Neural progenitor cell (in vitro differentiated cells): ENCODE measurements around the gene KIF25. TPM values are rescaled to one million over a fixed set of nuclear protein-coding genes. Genes with fewer than 3 reads are reported as not detected.

Experiments used
- DNase-seq: peaks from one replicate; pipeline ENCODE4 v3.0.0-alpha.2; 2016; ENCODE audit warnings: low spot score
- H2AFZ ChIP-seq: fragments of 200-600 bp; sonication (generic); replicated peaks from 2 replicates; pipeline ENCODE4 v1.6.1; 2016; ENCODE audit warnings: antibody characterized with exemption
- H3F3A ChIP-seq: fragments of 200-600 bp; sonication (generic); 2 replicates; pipeline ENCODE4 v1.6.1; 2016; ENCODE audit warnings: antibody characterized with exemption, low read depth
- H3K27ac ChIP-seq: fragments of 200-600 bp; sonication (generic); 2 replicates; pipeline ENCODE4 v1.5.1; 2016; ENCODE audit warnings: mild to moderate bottlenecking
- H3K27me3 ChIP-seq: fragments of 200-600 bp; sonication (generic); 2 replicates; pipeline ENCODE4 v1.6.1; 2016; ENCODE audit warnings: mild to moderate bottlenecking, moderate library complexity
- H3K36me3 ChIP-seq: fragments of 200-600 bp; sonication (generic); 2 replicates; pipeline ENCODE4 v1.5.1; 2016
- H3K4me1 ChIP-seq: fragments of 200-600 bp; sonication (generic); 2 replicates; pipeline ENCODE4 v1.6.1; 2016; ENCODE audit warnings: mixed run types
- H3K4me2 ChIP-seq: fragments of 200-600 bp; sonication (generic); 2 replicates; pipeline ENCODE4 v1.6.1; 2016
- H3K4me3 ChIP-seq: fragments of 200-600 bp; sonication (generic); 2 replicates; pipeline ENCODE4 v1.5.1; 2016
- H3K79me2 ChIP-seq: fragments of 200-600 bp; sonication (generic); 2 replicates; pipeline ENCODE4 v1.6.1; 2016; ENCODE audit warnings: low read depth
- H3K9ac ChIP-seq: fragments of 200-600 bp; sonication (generic); 2 replicates; pipeline ENCODE4 v1.6.1; 2016
- H3K9me3 ChIP-seq: fragments of 200-600 bp; sonication (generic); 2 replicates; pipeline ENCODE4 v1.5.1; 2016; ENCODE audit warnings: low read depth
- H4K20me1 ChIP-seq: fragments of 200-600 bp; sonication (generic); 2 replicates; pipeline ENCODE4 v1.6.1; 2016; ENCODE audit warnings: low read depth
- H3K27ac Mint-ChIP-seq: 3 replicates; pipeline ENCODE4 v1.8.0; 2021; ENCODE audit warnings: mixed read lengths
- H3K27me3 Mint-ChIP-seq: 2 replicates; pipeline ENCODE4 v1.8.0; 2022; ENCODE audit warnings: low read depth, mild to moderate bottlenecking, inconsistent platforms, moderate library complexity, mixed read lengths; ENCODE audit not compliant: insufficient read depth
- H3K36me3 Mint-ChIP-seq: 3 replicates; pipeline ENCODE4 v1.8.0; 2021; ENCODE audit warnings: mixed read lengths
- H3K4me1 Mint-ChIP-seq: 3 replicates; pipeline ENCODE4 v1.8.0; 2021; ENCODE audit warnings: mixed read lengths
- H3K4me3 Mint-ChIP-seq: 3 replicates; pipeline ENCODE4 v1.8.0; 2021; ENCODE audit warnings: mild to moderate bottlenecking, moderate library complexity, mixed read lengths
- H3K9me3 Mint-ChIP-seq: 3 replicates; pipeline ENCODE4 v1.8.0; 2020; ENCODE audit warnings: mixed read lengths
- CTCF ChIP-seq: fragments of 200-600 bp; sonication (generic); IDR thresholded peaks from 2 replicates; pipeline ENCODE4 v1.5.1; 2017; ENCODE audit warnings: antibody characterized with exemption, mild to moderate bottlenecking
- EZH2 ChIP-seq: fragments of 200-600 bp; sonication (generic); IDR thresholded peaks from 2 replicates; pipeline ENCODE4 v1.6.1; 2017; ENCODE audit warnings: antibody characterized with exemption, mild to moderate bottlenecking, moderate library complexity
- EZH2phosphoT487 ChIP-seq: fragments of 200-600 bp; sonication (generic); IDR thresholded peaks from 2 replicates; pipeline ENCODE4 v1.6.1; 2017; ENCODE audit warnings: antibody characterized with exemption
- total RNA-seq: library from RNA; depleted of rRNA; stranded (reverse); fragments of >200 nt; gene quantifications from 2 replicates; pipeline ENCODE4 v1.2.3, GENCODE V29; 2015; ENCODE audit warnings: low replicate concordance

KIF25 gene
- total RNA-seq, 1 donor from 2014 or later = 1.2 TPM

- no peak for TF ChIP-seq CTCF
- TF ChIP-seq EZH2phosphoT487 = no peak
- no peak for TF ChIP-seq EZH2
- H3K27me3 ChIP-seq = no peaks in the 10 kb centered on the region
- H3K4me3 ChIP-seq = no peak within 1 kb of the TSS
- peaks cover 11% of the 10 kb centered on the region for H3K4me1 ChIP-seq
- peaks cover 22% of the 10 kb centered on the region for H3K4me1 Mint-ChIP-seq
- H2AFZ ChIP-seq = no peak within 1 kb of the TSS
- peaks cover 5% of the 10 kb centered on the region for H3F3A ChIP-seq
- H3K79me2 ChIP-seq = no peaks in the 10 kb centered on the region
- no peak within 1 kb of the TSS for H3K9ac ChIP-seq
- H3K4me3 Mint-ChIP-seq = no peak within 1 kb of the TSS
- H3K27me3 Mint-ChIP-seq = peaks cover 13% of the 10 kb centered on the region
- no peaks in the 10 kb centered on the region for H3K9me3 Mint-ChIP-seq
- H4K20me1 ChIP-seq = no peaks in the 10 kb centered on the region
- no peak within 1 kb of the TSS for H3K27ac ChIP-seq
- DNase-seq = no peak
- H3K36me3 ChIP-seq = no peaks in the 10 kb centered on the region
- no peaks in the 10 kb centered on the region for H3K36me3 Mint-ChIP-seq
- no peaks in the 10 kb centered on the region for H3K9me3 ChIP-seq
- peak within 1 kb of the TSS; percentile 69 for H3K27ac Mint-ChIP-seq
- no peak within 1 kb of the TSS for H3K4me2 ChIP-seq
Measured at GRCh38 chr6:168078943-168079405, 81.5 kb downstream of the KIF25 start, which contains the start of gene FRMD1. TSS of gene FRMD1 (minus strand) at chr6:168079212. CDS start at chr6:168079094, 118 bp downstream.

- H3K9ac ChIP-seq = no peak overlapping the region
- H3K4me3 ChIP-seq = no peak overlapping the region
- peaks cover 13% of the 10 kb centered on the region for H3K27me3 Mint-ChIP-seq
- H2AFZ ChIP-seq = no peak overlapping the region
- H3K36me3 Mint-ChIP-seq = no peaks in the 10 kb centered on the region
- no peaks in the 10 kb centered on the region for H3K36me3 ChIP-seq
- TF ChIP-seq EZH2 (no peak), EZH2phosphoT487 (no peak), CTCF (no peak)
- H3K4me1 Mint-ChIP-seq = peaks cover 25% of the 10 kb centered on the region
- H3K4me2 ChIP-seq = no peak overlapping the region
- DNase-seq = no peak
- no peaks in the 10 kb centered on the region for H3K9me3 ChIP-seq
- no peaks in the 10 kb centered on the region for H3K27me3 ChIP-seq
- no peaks in the 10 kb centered on the region for H4K20me1 ChIP-seq
- H3K27ac Mint-ChIP-seq = no peak overlapping the region
- no peaks in the 10 kb centered on the region for H3K9me3 Mint-ChIP-seq
- H3K4me3 Mint-ChIP-seq = no peak overlapping the region
- no peaks in the 10 kb centered on the region for H3F3A ChIP-seq
- H3K4me1 ChIP-seq = peaks cover 19% of the 10 kb centered on the region
- no peaks in the 10 kb centered on the region for H3K79me2 ChIP-seq
- no peak overlapping the region for H3K27ac ChIP-seq
Measured at GRCh38 chr6:168080393-168081077, 83.1 kb downstream of the KIF25 start.

GRCh38 chr6:168081858-168082546 lies 84.5 kb downstream of the KIF25 start:
- H3K27ac ChIP-seq = no peak overlapping the region
- H3F3A ChIP-seq = no peaks in the 10 kb centered on the region
- no peak overlapping the region for H2AFZ ChIP-seq
- no peak for TF ChIP-seq EZH2phosphoT487
- no peak for TF ChIP-seq CTCF
- no peak for TF ChIP-seq EZH2
- Mint-ChIP-seq H3K9me3 (no peaks in the 10 kb centered on the region), H3K4me1 (peaks cover 22% of the 10 kb centered on the region), H3K4me3 (peak overlapping the region; percentile 64), H3K27me3 (peaks cover 13% of the 10 kb centered on the region), H3K36me3 (no peaks in the 10 kb centered on the region), H3K27ac (peak overlapping the region; percentile 53)
- no peaks in the 10 kb centered on the region for H4K20me1 ChIP-seq
- no peaks in the 10 kb centered on the region for H3K36me3 ChIP-seq
- H3K9ac ChIP-seq = no peak overlapping the region
- H3K9me3 ChIP-seq = no peaks in the 10 kb centered on the region
- H3K27me3 ChIP-seq = no peaks in the 10 kb centered on the region
- H3K4me2 ChIP-seq = no peak overlapping the region
- H3K4me3 ChIP-seq = no peak overlapping the region
- no peak for DNase-seq
- H3K79me2 ChIP-seq = no peaks in the 10 kb centered on the region
- H3K4me1 ChIP-seq = peaks cover 19% of the 10 kb centered on the region
